GM21367 (cell line): Measurements from ENCODE around the gene PLEKHH1.

ENCODE experiments used
- ATAC-seq: cut with Tn5 transposase; IDR thresholded peaks from one replicate; pipeline ENCODE4 v1.9.1; 2021; ENCODE audit not compliant: unreplicated experiment

The PLEKHH1 gene

GRCh38 chr14:67510121-67510520 is 23.0 kb upstream of the PLEKHH1 start:
- no peak for ATAC-seq

- no peak for ATAC-seq
Measured at GRCh38 chr14:67510836-67511235, 22.3 kb upstream of the PLEKHH1 start.

- ATAC-seq = no peak
Measured at GRCh38 chr14:67512463-67513310, 20.4 kb upstream of the PLEKHH1 start.

- ATAC-seq = no peak
Measured at GRCh38 chr14:67513631-67514108, 19.4 kb upstream of the PLEKHH1 start.

GRCh38 chr14:67514203-67514607 is 18.9 kb upstream of the PLEKHH1 start:
- no peak for ATAC-seq

GRCh38 chr14:67514650-67515385 is 18.3 kb upstream of the PLEKHH1 start:
- no peak for ATAC-seq

- no peak for ATAC-seq
Measured at GRCh38 chr14:67515386-67516079, 17.6 kb upstream of the PLEKHH1 start.

GRCh38 chr14:67516676-67517075 is 16.4 kb upstream of the PLEKHH1 start:
- ATAC-seq = no peak

GRCh38 chr14:67517083-67517482 is 16.0 kb upstream of the PLEKHH1 start:
- no peak for ATAC-seq

- no peak for ATAC-seq
Measured at GRCh38 chr14:67519406-67519805, 13.7 kb upstream of the PLEKHH1 start.

- no peak for ATAC-seq
Measured at GRCh38 chr14:67520482-67520881, 12.6 kb upstream of the PLEKHH1 start.

- ATAC-seq = no peak
Measured at GRCh38 chr14:67522270-67522669, 10.8 kb upstream of the PLEKHH1 start.

- ATAC-seq = no peak
Measured at GRCh38 chr14:67523764-67524633, 9.1 kb upstream of the PLEKHH1 start.

- no peak for ATAC-seq
Measured at GRCh38 chr14:67524634-67524963, 8.5 kb upstream of the PLEKHH1 start.

GRCh38 chr14:67525389-67525788 is 7.7 kb upstream of the PLEKHH1 start:
- ATAC-seq = no peak

- no peak for ATAC-seq
Measured at GRCh38 chr14:67526181-67526580, 6.9 kb upstream of the PLEKHH1 start.

GRCh38 chr14:67526676-67527459 is 6.2 kb upstream of the PLEKHH1 start:
- ATAC-seq = no peak

GRCh38 chr14:67527756-67528155 is 5.3 kb upstream of the PLEKHH1 start:
- no peak for ATAC-seq

- no peak for ATAC-seq
Measured at GRCh38 chr14:67528276-67528675, 4.8 kb upstream of the PLEKHH1 start.
